H1 (cell line): Measurements from ENCODE around the gene OR2F2. TPM values are rescaled to one million over a fixed set of nuclear protein-coding genes. Genes with fewer than 3 reads are reported as not detected.

Source experiments
- CTCF ChIA-PET: fragments of 300-600 bp; sonication (Branson Sonifier 250); formaldehyde crosslinking; loops from one replicate; lab custom pipeline; 2021; ENCODE audit not compliant: partially characterized antibody; lab: Charles Lee
- POLR2A ChIA-PET: fragments of 300-600 bp; sonication (Branson Sonifier 250); formaldehyde crosslinking; loops from one replicate; lab custom pipeline; 2021; ENCODE audit warnings: inconsistent platforms; ENCODE audit not compliant: partially characterized antibody; lab: Charles Lee
- DNase-seq, 2 experiments: peaks; one replicate each; pipeline versions ENCODE4 v3.0.0 to v3.0.0-alpha.2; 2010 to 2022; ENCODE audit warnings: low spot score in 2 of 2, low read depth in 1 of 2, mixed read lengths in 1 of 2
- FAIRE-seq: peaks from 2 replicates; lab custom pipeline; 2011; peaks lifted over from hg19 to GRCh38; lab: Jason Lieb, UNC
- H2AFZ ChIP-seq: 2 replicates; pipeline ENCODE4 v1.8.1; 2012; ENCODE audit warnings: low read length, inconsistent platforms
- H2AK5ac ChIP-seq: 2 replicates; pipeline ENCODE4 v1.6.1; 2013; ENCODE audit warnings: low read depth, low read length
- H2BK120ac ChIP-seq: replicated peaks from 2 replicates; pipeline ENCODE3; 2013; ENCODE audit warnings: low read depth, low read length, inconsistent platforms
- H2BK12ac ChIP-seq: 2 replicates; pipeline ENCODE4 v1.6.1; 2013; ENCODE audit warnings: low read depth, low read length
- H2BK15ac ChIP-seq: 2 replicates; pipeline ENCODE4 v1.6.1; 2013; ENCODE audit warnings: low read length
- H2BK20ac ChIP-seq: 2 replicates; pipeline ENCODE4 v1.6.1; 2013; ENCODE audit warnings: low read length
- H2BK5ac ChIP-seq: 2 replicates; pipeline ENCODE4 v1.6.1; 2013; ENCODE audit warnings: low read depth, low read length
- H3K14ac ChIP-seq: 2 replicates; pipeline ENCODE4 v1.6.1; 2013; ENCODE audit warnings: inconsistent platforms; ENCODE audit not compliant: insufficient read length
- H3K18ac ChIP-seq: 2 replicates; pipeline ENCODE4 v1.6.1; 2013; ENCODE audit warnings: low read length; ENCODE audit errors: extremely low read depth
- H3K23ac ChIP-seq: 2 replicates; pipeline ENCODE4 v1.6.1; 2013; ENCODE audit warnings: inconsistent platforms; ENCODE audit not compliant: insufficient read length
- H3K23me2 ChIP-seq: 2 replicates; pipeline ENCODE4 v1.6.1; 2013; ENCODE audit warnings: low read depth, low read length
- H3K27ac ChIP-seq: 2 replicates; pipeline ENCODE4 v1.6.1; 2011; ENCODE audit warnings: low read depth, low read length, inconsistent platforms
- H3K27me3 ChIP-seq, 4 experiments: replicated peaks in 1 of 4; 1 replicate in 1 of 4; 2 replicates in 3 of 4; pipeline versions ENCODE4 v1.6.1 to v1.8.1; 2011 to 2013; ENCODE audit warnings: low read length in 3 of 4, mild to moderate bottlenecking in 3 of 4, inconsistent platforms in 2 of 4, mixed read lengths in 2 of 4, moderate library complexity in 1 of 4; ENCODE audit not compliant: control insufficient read depth in 3 of 4, insufficient read depth in 3 of 4; ENCODE audit errors: extremely low read depth in 1 of 4
- H3K36me3 ChIP-seq, 4 experiments: 2 replicates each; pipeline versions ENCODE4 v1.6.1 to v1.8.1; 2011 to 2013; ENCODE audit warnings: mild to moderate bottlenecking in 4 of 4, low read length in 3 of 4, moderate library complexity in 2 of 4, control low read depth in 1 of 4, inconsistent platforms in 1 of 4; ENCODE audit not compliant: insufficient read depth in 4 of 4, control insufficient read depth in 2 of 4
- H3K4ac ChIP-seq: replicated peaks from 2 replicates; pipeline ENCODE3; 2013; ENCODE audit warnings: low read length, low read depth, mixed read lengths, inconsistent platforms; ENCODE audit not compliant: insufficient read length
- H3K4me1 ChIP-seq, 4 experiments: replicated peaks in 1 of 4; 1 replicate in 1 of 4; 2 replicates in 3 of 4; pipeline versions ENCODE4 v1.6.1 to v1.8.1; 2011 to 2013; ENCODE audit warnings: low read length in 3 of 4, inconsistent platforms in 2 of 4, mixed read lengths in 1 of 4; ENCODE audit not compliant: insufficient read depth in 4 of 4, control insufficient read depth in 3 of 4
- H3K4me2 ChIP-seq, 2 experiments: 2 replicates each; pipeline versions ENCODE4 v1.6.1 to v1.8.1; 2011 to 2013; ENCODE audit warnings: low read depth in 2 of 2, low read length in 2 of 2, control low read depth in 1 of 2, inconsistent platforms in 1 of 2, mild to moderate bottlenecking in 1 of 2; ENCODE audit not compliant: insufficient read depth in 1 of 2
- H3K4me3 ChIP-seq, 4 experiments: fragments of 200-600, 300-600 bp in 1 of 4; sonication (generic), shearing (Covaris generic), sonication (Bioruptor Twin) in 1 of 4; 2 replicates each; pipeline versions ENCODE4 v1.5.1 to v1.8.1; 2011 to 2016; ENCODE audit warnings: low read length in 4 of 4, low read depth in 3 of 4, control low read depth in 2 of 4, inconsistent platforms in 2 of 4, mild to moderate bottlenecking in 2 of 4, mixed read lengths in 1 of 4, moderate library complexity in 1 of 4; ENCODE audit not compliant: insufficient read depth in 2 of 4; ENCODE audit errors: extremely low read depth in 1 of 4
- H3K56ac ChIP-seq: replicated peaks from 2 replicates; pipeline ENCODE3; 2013; ENCODE audit warnings: low read depth, mild to moderate bottlenecking, mixed read lengths, low read length, inconsistent platforms; ENCODE audit not compliant: insufficient read length
- H3K79me1 ChIP-seq: 2 replicates; pipeline ENCODE4 v1.6.1; 2013; ENCODE audit warnings: low read depth, low read length, control low read depth
- H3K79me2 ChIP-seq, 2 experiments: 2 replicates each; pipeline versions ENCODE4 v1.6.1 to v1.8.1; 2012 to 2013; ENCODE audit warnings: low read length in 2 of 2, mild to moderate bottlenecking in 2 of 2, inconsistent platforms in 1 of 2; ENCODE audit not compliant: insufficient read depth in 2 of 2, control insufficient read depth in 1 of 2
- H3K9ac ChIP-seq, 4 experiments: replicated peaks in 1 of 4; 1 replicate in 1 of 4; 2 replicates in 3 of 4; pipeline versions ENCODE4 v1.6.1 to v1.8.1; 2011 to 2013; ENCODE audit warnings: low read depth in 3 of 4, low read length in 3 of 4, control low read depth in 2 of 4, mild to moderate bottlenecking in 2 of 4, moderate library complexity in 2 of 4, inconsistent platforms in 1 of 4; ENCODE audit errors: extremely low read depth in 1 of 4
- H3K9me3 ChIP-seq, 2 experiments: 2 replicates each; pipeline versions ENCODE4 v1.6.1 to v1.8.1; 2012 to 2013; ENCODE audit warnings: mild to moderate bottlenecking in 2 of 2, moderate library complexity in 2 of 2, control low read depth in 1 of 2, inconsistent platforms in 1 of 2, low read depth in 1 of 2, low read length in 1 of 2, mixed read lengths in 1 of 2; ENCODE audit not compliant: insufficient read depth in 2 of 2
- H4K20me1 ChIP-seq, 2 experiments: replicated peaks in 1 of 2; 2 replicates each; pipeline versions ENCODE3 to v1.8.1; 2011 to 2013; ENCODE audit warnings: inconsistent platforms in 2 of 2, low read length in 2 of 2, mild to moderate bottlenecking in 1 of 2; ENCODE audit not compliant: insufficient read depth in 2 of 2, control insufficient read depth in 1 of 2
- H4K5ac ChIP-seq: 2 replicates; pipeline ENCODE4 v1.6.1; 2013; ENCODE audit warnings: low read length, low read depth, mixed read lengths, inconsistent platforms; ENCODE audit not compliant: insufficient read length
- H4K8ac ChIP-seq: 2 replicates; pipeline ENCODE4 v1.8.0; 2013; ENCODE audit warnings: mild to moderate bottlenecking, moderate library complexity, low read length, inconsistent platforms; ENCODE audit not compliant: insufficient read depth; ENCODE audit errors: extremely low read depth
- H4K91ac ChIP-seq: replicated peaks from 2 replicates; pipeline ENCODE3; 2013; ENCODE audit warnings: low read length, mixed read lengths, inconsistent platforms; ENCODE audit not compliant: insufficient read length
- ASH2L ChIP-seq: fragments of 200-600, 300-600 bp; sonication (generic); IDR thresholded peaks from one replicate; pipeline ENCODE4 v1.7.1; 2017; ENCODE audit warnings: low read length
- CTCF ChIP-seq, 3 experiments: IDR thresholded peaks; 1 replicate in 2 of 3; 2 replicates in 1 of 3; pipeline versions ENCODE4 v1.5.1 to v1.6.1; 2011; ENCODE audit warnings: low read length in 3 of 3, mild to moderate bottlenecking in 3 of 3, inconsistent platforms in 2 of 3, low read depth in 1 of 3, moderate library complexity in 1 of 3; ENCODE audit not compliant: insufficient read depth in 1 of 3; ENCODE audit errors: control extremely low read depth in 1 of 3
- FOSL1 ChIP-seq: IDR thresholded peaks from 2 replicates; pipeline ENCODE4 v1.6.1; 2011; ENCODE audit warnings: mild to moderate bottlenecking, low read depth, low read length, moderate library complexity; ENCODE audit not compliant: insufficient read depth
- POLR2A ChIP-seq, 2 experiments: IDR thresholded peaks; 1 replicate in 1 of 2; 2 replicates in 1 of 2; pipeline ENCODE4 v1.6.1; 2011; ENCODE audit warnings: low read depth in 2 of 2, low read length in 2 of 2, mild to moderate bottlenecking in 2 of 2; ENCODE audit errors: control extremely low read depth in 1 of 2
- SIN3A ChIP-seq, 2 experiments: IDR thresholded peaks in 1 of 2; conservative IDR thresholded peaks in 1 of 2; 2 replicates each; pipeline ENCODE4 v1.6.1; 2011 to 2012; ENCODE audit warnings: low read length in 2 of 2, improper control_type of control experiment in 1 of 2, low read depth in 1 of 2, mild to moderate bottlenecking in 1 of 2
- SIRT6 ChIP-seq: IDR thresholded peaks from one replicate; pipeline ENCODE4 v1.7.1; 2012; ENCODE audit warnings: low read length, inconsistent platforms
- SP4 ChIP-seq: IDR thresholded peaks from 2 replicates; pipeline ENCODE4 v1.6.1; 2012; ENCODE audit warnings: low read length, inconsistent platforms
- whole genome bisulfite sequencing, 2 experiments: shearing (Covaris generic) in 1 of 2; methylation state at CpG; one replicate each; pipeline versions ENCODE4 v1.1.6 to v1.1.7; 2013 to 2015; ENCODE audit warnings: low lambda C conversion rate in 2 of 2, mixed read lengths in 2 of 2, inconsistent platforms in 1 of 2, low coverage in 1 of 2, missing lambda C conversion rate in 1 of 2; ENCODE audit not compliant: insufficient replicate concordance in 2 of 2, insufficient coverage in 1 of 2, insufficient read length in 1 of 2; ENCODE audit errors: extremely low coverage in 1 of 2, missing lambda C conversion rate in 1 of 2; 5-methylcytosine and 5-hydroxymethylcytosine counted together
- polyA plus RNA-seq, 7 experiments: library from polyadenylated mRNA; depleted of rRNA in 3 of 7; stranded (reverse) in 5 of 7; unstranded in 2 of 7; fragments of >200 nt in 5 of 7; fragments of 200-250 nt in 2 of 7; gene quantifications; 1 replicate in 5 of 7; 2 replicates in 1 of 7; 4 replicates in 1 of 7; pipeline versions ENCODE4 v1.2.1 to v1.2.3, GENCODE V29; 2011 to 2013; ENCODE audit warnings: missing spikeins in 2 of 7, mixed read lengths in 2 of 7
- total RNA-seq: library from RNA; stranded (reverse); fragmentation: NEBNext Ultra II Directional; extraction: Animal tissue kit (Norgen Biotek cat#: 25700); gene quantifications from 2 replicates; pipeline ENCODE4 v1.2.1, GENCODE V29; 2021
- TF ChIP-seq, protein P1 (sequence below): IDR thresholded peaks from 2 replicates; pipeline ENCODE4 v1.6.1; 2011; ENCODE audit warnings: low read length, improper control_type of control experiment
- TF ChIP-seq, protein P2 (sequence below): IDR thresholded peaks from 2 replicates; pipeline ENCODE4 v1.6.1; 2012; ENCODE audit warnings: low read length, inconsistent platforms

OR2F2 gene
- total and polyA plus RNA-seq, 2 of the 8 experiments (the other 6 are each of a cell fraction or from before 2014, with no cell fraction given): not detected

- Histone ChIP-seq H4K91ac (no peak overlapping the region), H3K56ac (no peak overlapping the region), H3K27me3 (no peaks in the 10 kb centered on the region), H3K9me3 (no peaks in the 10 kb centered on the region), H3K23ac (no peak overlapping the region), H2BK12ac (no peak overlapping the region), H4K20me1 (no peaks in the 10 kb centered on the region), H2AK5ac (no peak overlapping the region), H2BK20ac (no peak overlapping the region), H3K36me3 (no peaks in the 10 kb centered on the region), H3K9ac (no peak overlapping the region), H3K4ac (no peak overlapping the region), H3K18ac (no peak overlapping the region), H4K8ac (no peak overlapping the region), H3K79me1 (no peaks in the 10 kb centered on the region), H3K14ac (no peak overlapping the region), H3K79me2 (no peaks in the 10 kb centered on the region), H3K4me2 (no peak overlapping the region), H2BK15ac (no peak overlapping the region), H3K4me3 (no peak overlapping the region), H4K5ac (no peak overlapping the region), H3K23me2 (no peaks in the 10 kb centered on the region), H2BK5ac (no peak overlapping the region), H2AFZ (no peak overlapping the region), H3K4me1 (peaks cover 0 to 4% (median 0%) of the 10 kb centered on the region in 4 experiments; a peak in 1 of 7 replicates), H2BK120ac (no peak overlapping the region), H3K27ac (no peak overlapping the region)
- DNase-seq: no peak
- POLR2A ChIA-PET: no interaction called here
- FAIRE-seq: no peak
- 89% methylated on average over 3 of the region's 3 CpGs; no CpG with 5 or more reads in 1 of the 2 experiments for WGBS, 2 experiments
- CTCF ChIA-PET: no interaction called here
- TF ChIP-seq, protein P1, sequence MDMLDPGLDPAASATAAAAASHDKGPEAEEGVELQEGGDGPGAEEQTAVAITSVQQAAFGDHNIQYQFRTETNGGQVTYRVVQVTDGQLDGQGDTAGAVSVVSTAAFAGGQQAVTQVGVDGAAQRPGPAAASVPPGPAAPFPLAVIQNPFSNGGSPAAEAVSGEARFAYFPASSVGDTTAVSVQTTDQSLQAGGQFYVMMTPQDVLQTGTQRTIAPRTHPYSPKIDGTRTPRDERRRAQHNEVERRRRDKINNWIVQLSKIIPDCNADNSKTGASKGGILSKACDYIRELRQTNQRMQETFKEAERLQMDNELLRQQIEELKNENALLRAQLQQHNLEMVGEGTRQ: no peak
- TF ChIP-seq POLR2A (IDR thresholded peaks at IDR 0.05; ENCODE audit: control extremely low read depth in 1 of 2, low read depth in 2 of 2, low read length in 2 of 2) (no peak), SIN3A (conservative IDR thresholded peaks at IDR 0.05 in 1 of 2, IDR thresholded peaks at IDR 0.05 in 1 of 2; ENCODE audit: low read depth in 1 of 2, low read length in 2 of 2) (no peak), SP4 (no peak), SIRT6 (no peak), ASH2L (no peak), FOSL1 (no peak), CTCF (IDR thresholded peaks at IDR 0.05; ENCODE audit: control extremely low read depth in 1 of 3, insufficient read depth in 1 of 3, low read depth in 1 of 3, low read length in 3 of 3) (no peak)
- TF ChIP-seq, protein P2, sequence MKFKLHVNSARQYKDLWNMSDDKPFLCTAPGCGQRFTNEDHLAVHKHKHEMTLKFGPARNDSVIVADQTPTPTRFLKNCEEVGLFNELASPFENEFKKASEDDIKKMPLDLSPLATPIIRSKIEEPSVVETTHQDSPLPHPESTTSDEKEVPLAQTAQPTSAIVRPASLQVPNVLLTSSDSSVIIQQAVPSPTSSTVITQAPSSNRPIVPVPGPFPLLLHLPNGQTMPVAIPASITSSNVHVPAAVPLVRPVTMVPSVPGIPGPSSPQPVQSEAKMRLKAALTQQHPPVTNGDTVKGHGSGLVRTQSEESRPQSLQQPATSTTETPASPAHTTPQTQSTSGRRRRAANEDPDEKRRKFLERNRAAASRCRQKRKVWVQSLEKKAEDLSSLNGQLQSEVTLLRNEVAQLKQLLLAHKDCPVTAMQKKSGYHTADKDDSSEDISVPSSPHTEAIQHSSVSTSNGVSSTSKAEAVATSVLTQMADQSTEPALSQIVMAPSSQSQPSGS: no peak
Observed at GRCh38 chr7:143958781-143959180, 23.7 kb downstream of the OR2F2 start.
